NCI-H2107 (cell line): ENCODE data around the gene CD244.
"Not testable (repeated sequence)": the region's sequence is repeated elsewhere in the genome, so short reads cannot be mapped to it uniquely, and the experiment has no call there.

Experiments used
- DNase-seq: peaks from one replicate; lab custom pipeline; 2025; lab: John Stamatoyannopoulos, UW

CD244 gene

GRCh38 chr1:160810486-160810885 is 52.2 kb downstream of the CD244 start:
- DNase-seq, result no peak

GRCh38 chr1:160808289-160808688 is 54.4 kb downstream of the CD244 start:
- DNase-seq, result no peak

- no peak for DNase-seq
These were observed 54.9 kb downstream of the CD244 start for GRCh38 chr1:160807738-160808137.

GRCh38 chr1:160807247-160807646 is 55.4 kb downstream of the CD244 start:
- no peak for DNase-seq

- DNase-seq, result no peak
These were observed 55.9 kb downstream of the CD244 start for GRCh38 chr1:160806784-160807183.

- DNase-seq, result no peak
These were observed 56.5 kb downstream of the CD244 start for GRCh38 chr1:160806109-160806665.

- DNase-seq, result no peak
These were observed 60.7 kb downstream of the CD244 start for GRCh38 chr1:160801836-160802580.

- DNase-seq, result no peak
These were observed 61.9 kb downstream of the CD244 start for GRCh38 chr1:160800645-160801408.

- no peak for DNase-seq
These were observed 62.5 kb downstream of the CD244 start for GRCh38 chr1:160800142-160800541.

- DNase-seq, result no peak
These were observed 63.0 kb downstream of the CD244 start for GRCh38 chr1:160799641-160800040.

GRCh38 chr1:160798439-160798838 is 64.2 kb downstream of the CD244 start:
- DNase-seq, result no peak

- DNase-seq, result no peak
These were observed 64.8 kb downstream of the CD244 start for GRCh38 chr1:160797861-160798273.

GRCh38 chr1:160797271-160797709 is 65.4 kb downstream of the CD244 start:
- DNase-seq, result no peak

- no peak for DNase-seq
These were observed 66.7 kb downstream of the CD244 start, which contains the start of gene LY9 for GRCh38 chr1:160795951-160796383. Gene LY9, plus strand, starts transcription at chr1:160796174. Its CDS starts 14 bp downstream, at chr1:160796188.

GRCh38 chr1:160794376-160794775 is 68.3 kb downstream of the CD244 start:
- no peak for DNase-seq

GRCh38 chr1:160789702-160790611 is 72.7 kb downstream of the CD244 start:
- DNase-seq, result no peak

- DNase-seq, result no peak
These were observed 73.5 kb downstream of the CD244 start for GRCh38 chr1:160789051-160789701.

GRCh38 chr1:160782988-160783765 is 79.5 kb downstream of the CD244 start:
- not testable (repeated sequence) for DNase-seq

GRCh38 chr1:160781914-160782689 is 80.6 kb downstream of the CD244 start:
- no peak for DNase-seq
